COLO668 (cell line): ENCODE data around the gene XKR3.
"Not testable (repeated sequence)": the region's sequence is repeated elsewhere in the genome, so short reads cannot be mapped to it uniquely, and the experiment has no call there.

Experiments used
- DNase-seq: peaks from one replicate; lab custom pipeline; 2025; ENCODE audit not compliant: unreplicated experiment; lab: John Stamatoyannopoulos, UW

Gene XKR3

GRCh38 chr22:16824716-16825687 is at the start of gene XKR3:
XKR3 (minus strand) TSS chr22:16825411; CDS start chr22:16808073, 17,338 bp downstream.
- DNase-seq, result no peak

GRCh38 chr22:16869640-16870039 is 44.4 kb upstream of the XKR3 start:
- not testable (repeated sequence) for DNase-seq

- DNase-seq, result no peak
Measured at GRCh38 chr22:16866167-16866566, 41.0 kb upstream of the XKR3 start.

GRCh38 chr22:16856851-16857250 is 31.6 kb upstream of the XKR3 start:
- DNase-seq, result not testable (repeated sequence)

- no peak for DNase-seq
Measured at GRCh38 chr22:16854631-16855030, 29.4 kb upstream of the XKR3 start.

GRCh38 chr22:16851268-16851996 is 26.2 kb upstream of the XKR3 start:
- not testable (repeated sequence) for DNase-seq

- no peak for DNase-seq
Measured at GRCh38 chr22:16847271-16847670, 22.1 kb upstream of the XKR3 start.

- no peak for DNase-seq
Measured at GRCh38 chr22:16845881-16846280, 20.7 kb upstream of the XKR3 start.

GRCh38 chr22:16845465-16845864 is 20.3 kb upstream of the XKR3 start:
- no peak for DNase-seq

- no peak for DNase-seq
Measured at GRCh38 chr22:16844529-16844928, 19.3 kb upstream of the XKR3 start.

GRCh38 chr22:16838073-16838472 is 12.9 kb upstream of the XKR3 start:
- no peak for DNase-seq

GRCh38 chr22:16834971-16835370 is 9.8 kb upstream of the XKR3 start:
- no peak for DNase-seq

GRCh38 chr22:16831257-16831656 is 6.0 kb upstream of the XKR3 start:
- DNase-seq, result no peak

GRCh38 chr22:16829985-16830384 is 4.8 kb upstream of the XKR3 start:
- no peak for DNase-seq

- no peak for DNase-seq
Measured at GRCh38 chr22:16828876-16829275, 3.7 kb upstream of the XKR3 start.

- DNase-seq, result no peak
Measured at GRCh38 chr22:16827506-16827905, 2.3 kb upstream of the XKR3 start.

- no peak for DNase-seq
Measured at GRCh38 chr22:16819249-16819648, 6.0 kb downstream of the XKR3 start.

- no peak for DNase-seq
Measured at GRCh38 chr22:16818538-16818937, 6.7 kb downstream of the XKR3 start.

GRCh38 chr22:16815073-16815472 is 10.1 kb downstream of the XKR3 start:
- DNase-seq, result no peak

GRCh38 chr22:16810188-16810802 is 14.9 kb downstream of the XKR3 start:
- no peak for DNase-seq

- no peak for DNase-seq
Measured at GRCh38 chr22:16808744-16809143, 16.5 kb downstream of the XKR3 start.

GRCh38 chr22:16807109-16807508 is 18.1 kb downstream of the XKR3 start:
- no peak for DNase-seq
